HG02588 (cell line): ENCODE data around the gene CD52.

Source experiments
- ATAC-seq: cut with Tn5 transposase; IDR thresholded peaks from one replicate; pipeline ENCODE4 v1.9.1; 2021; ENCODE audit warnings: mild to moderate bottlenecking, moderate library complexity; ENCODE audit not compliant: unreplicated experiment

The CD52 gene

GRCh38 chr1:26353976-26354820 is 36.4 kb downstream of the CD52 start, which contains the start of gene CRYBG2:
CRYBG2 (minus strand) TSS chr1:26354130; CDS start chr1:26346657, 7,473 bp downstream.
- no peak for ATAC-seq

- ATAC-seq, result no peak
These were observed 37.2 kb downstream of the CD52 start for GRCh38 chr1:26354972-26355371.

GRCh38 chr1:26356106-26356505 is 38.3 kb downstream of the CD52 start:
- no peak for ATAC-seq

- ATAC-seq, result no peak
These were observed 39.4 kb downstream of the CD52 start for GRCh38 chr1:26357121-26357602.

- ATAC-seq, result no peak
These were observed 40.9 kb downstream of the CD52 start for GRCh38 chr1:26358411-26359384.

GRCh38 chr1:26359981-26360806 is 42.4 kb downstream of the CD52 start:
- no peak for ATAC-seq

GRCh38 chr1:26360807-26361604 is 43.2 kb downstream of the CD52 start:
- no peak for ATAC-seq

- ATAC-seq, result no peak
These were observed 43.9 kb downstream of the CD52 start for GRCh38 chr1:26361605-26362122.

GRCh38 chr1:26362331-26362730 is 44.6 kb downstream of the CD52 start:
- no peak for ATAC-seq

GRCh38 chr1:26363549-26364448 is 46.0 kb downstream of the CD52 start:
- ATAC-seq, result no peak

- ATAC-seq, result no peak
These were observed 47.2 kb downstream of the CD52 start for GRCh38 chr1:26364956-26365355.

- ATAC-seq, result no peak
These were observed 49.7 kb downstream of the CD52 start for GRCh38 chr1:26367441-26367840.

- ATAC-seq, result no peak
These were observed 50.2 kb downstream of the CD52 start for GRCh38 chr1:26368006-26368405.

- no peak for ATAC-seq
These were observed 50.7 kb downstream of the CD52 start for GRCh38 chr1:26368486-26368885.
